Peyer's patch (tissue), 4 donors: ENCODE measurements around the gene KLHL17. TPM values are rescaled to one million over a fixed set of nuclear protein-coding genes. Genes with fewer than 3 reads are reported as not detected.
"Not testable (repeated sequence)": the region's sequence is repeated elsewhere in the genome, so short reads cannot be mapped to it uniquely, and the experiment has no call there.

ENCODE experiments used
- DNase-seq, 3 donors: peaks; one replicate each; pipeline ENCODE4 v3.0.0-alpha.2; 2017 to 2019
- H3K27ac ChIP-seq, 4 donors: fragments of 200-600 bp; sonication (generic); one replicate each; pipeline ENCODE4 v1.5.1; 2016 to 2019
- H3K27me3 ChIP-seq, 2 donors: fragments of 200-600 bp; sonication (generic); one replicate each; pipeline ENCODE4 v1.5.1; 2019
- H3K36me3 ChIP-seq, 3 donors: fragments of 200-600 bp; sonication (generic); one replicate each; pipeline ENCODE4 v1.5.1; 2016 to 2019
- H3K4me1 ChIP-seq, 4 donors: fragments of 200-600 bp; sonication (generic); one replicate each; pipeline ENCODE4 v1.5.1; 2016 to 2019
- H3K4me3 ChIP-seq, 4 donors: fragments of 200-600 bp; sonication (generic); 1 replicate in 3 of 4; 2 replicates in 1 of 4; pipeline ENCODE4 v1.5.1; 2016 to 2019; ENCODE audit warnings: mild to moderate bottlenecking in 1 of 4
- H3K9me3 ChIP-seq, 4 donors: fragments of 200-600 bp; sonication (generic); one replicate each; pipeline ENCODE4 v1.5.1; 2016 to 2019; ENCODE audit warnings: mild to moderate bottlenecking in 1 of 4
- POLR2A ChIP-seq, 2 donors: fragments of 450-650 bp; IDR thresholded peaks; one replicate each; pipeline ENCODE4 v1.5.1; 2017; ENCODE audit warnings: antibody characterized with exemption in 2 of 2, mild to moderate bottlenecking in 2 of 2, moderate library complexity in 2 of 2
- total RNA-seq, 4 donors: library from RNA; depleted of rRNA; stranded (reverse); fragments of >200 nt; gene quantifications; one replicate each; pipeline ENCODE4 v1.1.0, GENCODE V29; 2016
- TF ChIP-seq, protein P1 (sequence below), 6 experiments: fragments of 450-650 bp in 4 of 6; fragments of 200-600 bp in 2 of 6; sonication (generic) in 1 of 6; IDR thresholded peaks; one replicate each; pipeline ENCODE4 v1.5.1; 2017 to 2019; ENCODE audit warnings: antibody characterized with exemption in 6 of 6, mild to moderate bottlenecking in 3 of 6, moderate library complexity in 1 of 6

Gene KLHL17
- total RNA-seq, 4 donors from 2014 or later: 14.9 to 17.0 (median 15.8) TPM

DNA sequence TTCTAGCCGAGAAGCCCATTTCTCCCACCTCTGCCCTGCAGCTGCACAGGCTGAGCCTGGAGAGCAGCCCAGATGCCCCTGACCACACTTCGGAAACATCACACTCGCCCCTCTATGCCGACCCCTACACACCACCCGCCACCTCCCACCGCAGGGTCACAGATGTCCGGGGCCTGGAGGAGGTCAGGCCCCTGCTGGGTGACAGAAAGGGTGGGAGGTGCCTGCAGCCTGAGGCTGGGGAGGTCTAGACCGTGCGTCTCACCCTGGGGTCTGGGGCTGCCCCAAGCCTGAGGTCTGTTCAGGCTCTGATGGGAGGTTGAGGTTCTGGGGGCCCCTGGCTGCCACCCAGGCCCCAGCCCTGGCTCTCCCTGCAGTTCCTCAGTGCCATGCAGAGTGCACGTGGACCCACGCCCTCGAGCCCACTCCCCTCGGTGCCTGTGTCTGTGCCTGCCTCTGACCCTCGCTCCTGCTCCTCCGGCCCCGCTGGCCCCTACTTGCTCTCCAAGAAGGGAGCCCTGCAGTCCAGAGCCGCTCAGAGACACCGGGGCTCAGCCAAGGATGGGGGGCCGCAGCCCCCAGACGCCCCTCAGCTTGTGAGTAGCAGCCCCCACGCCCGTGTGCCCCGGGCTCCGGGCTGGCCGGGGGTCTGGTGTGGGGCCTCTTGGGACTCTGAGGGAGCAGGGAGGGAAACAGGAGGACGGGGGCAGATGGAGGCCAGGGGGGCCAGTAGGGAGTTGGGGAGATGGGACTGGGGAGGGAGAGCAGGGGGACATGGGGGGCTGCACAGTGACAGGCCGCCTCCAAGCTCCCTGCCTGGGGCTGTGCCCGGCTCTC is 13.3 kb downstream of the KLHL17 start:
- Histone ChIP-seq H3K27ac (no peak overlapping the region), H3K4me3 (no peak overlapping the region), H3K4me1 (peaks cover 0 to 9% (median 4%) of the 10 kb centered on the region in 4 donors), H3K9me3 (no peaks in the 10 kb centered on the region), H3K36me3 (no peaks in the 10 kb centered on the region), H3K27me3 (peaks cover 0 to 16% of the 10 kb centered on the region in 2 donors)
- DNase-seq: no peak
- no peak for TF ChIP-seq POLR2A (IDR thresholded peaks at IDR 0.05)
- TF ChIP-seq, protein P1, sequence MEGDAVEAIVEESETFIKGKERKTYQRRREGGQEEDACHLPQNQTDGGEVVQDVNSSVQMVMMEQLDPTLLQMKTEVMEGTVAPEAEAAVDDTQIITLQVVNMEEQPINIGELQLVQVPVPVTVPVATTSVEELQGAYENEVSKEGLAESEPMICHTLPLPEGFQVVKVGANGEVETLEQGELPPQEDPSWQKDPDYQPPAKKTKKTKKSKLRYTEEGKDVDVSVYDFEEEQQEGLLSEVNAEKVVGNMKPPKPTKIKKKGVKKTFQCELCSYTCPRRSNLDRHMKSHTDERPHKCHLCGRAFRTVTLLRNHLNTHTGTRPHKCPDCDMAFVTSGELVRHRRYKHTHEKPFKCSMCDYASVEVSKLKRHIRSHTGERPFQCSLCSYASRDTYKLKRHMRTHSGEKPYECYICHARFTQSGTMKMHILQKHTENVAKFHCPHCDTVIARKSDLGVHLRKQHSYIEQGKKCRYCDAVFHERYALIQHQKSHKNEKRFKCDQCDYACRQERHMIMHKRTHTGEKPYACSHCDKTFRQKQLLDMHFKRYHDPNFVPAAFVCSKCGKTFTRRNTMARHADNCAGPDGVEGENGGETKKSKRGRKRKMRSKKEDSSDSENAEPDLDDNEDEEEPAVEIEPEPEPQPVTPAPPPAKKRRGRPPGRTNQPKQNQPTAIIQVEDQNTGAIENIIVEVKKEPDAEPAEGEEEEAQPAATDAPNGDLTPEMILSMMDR (IDR thresholded peaks at IDR 0.05): no peak

DNA sequence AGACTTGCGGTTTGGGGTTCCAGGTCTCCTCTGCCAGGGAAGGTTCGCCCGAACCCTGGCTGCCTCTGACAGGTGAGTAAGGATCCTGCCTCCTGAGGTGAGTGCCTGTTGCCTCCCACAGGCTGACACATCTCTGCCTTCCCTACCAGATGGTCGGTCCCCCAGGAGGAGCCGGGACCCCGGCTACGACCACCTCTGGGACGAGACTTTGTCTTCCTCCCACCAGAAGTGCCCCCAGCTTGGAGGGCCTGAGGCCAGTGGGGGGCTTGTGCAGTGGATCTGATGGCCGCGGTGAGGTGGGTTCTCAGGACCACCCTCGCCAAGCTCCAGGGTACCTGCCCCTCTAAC is 13.9 kb downstream of the KLHL17 start:
- Histone ChIP-seq H3K4me3 (no peak overlapping the region), H3K4me1 (peaks cover 0 to 9% (median 4%) of the 10 kb centered on the region in 4 donors), H3K27ac (no peak overlapping the region), H3K36me3 (no peaks in the 10 kb centered on the region), H3K27me3 (peaks cover 0 to 16% of the 10 kb centered on the region in 2 donors), H3K9me3 (no peaks in the 10 kb centered on the region)
- no peak for DNase-seq
- TF ChIP-seq, protein P1 (IDR thresholded peaks at IDR 0.05): no peak
- no peak for TF ChIP-seq POLR2A (IDR thresholded peaks at IDR 0.05)

DNA sequence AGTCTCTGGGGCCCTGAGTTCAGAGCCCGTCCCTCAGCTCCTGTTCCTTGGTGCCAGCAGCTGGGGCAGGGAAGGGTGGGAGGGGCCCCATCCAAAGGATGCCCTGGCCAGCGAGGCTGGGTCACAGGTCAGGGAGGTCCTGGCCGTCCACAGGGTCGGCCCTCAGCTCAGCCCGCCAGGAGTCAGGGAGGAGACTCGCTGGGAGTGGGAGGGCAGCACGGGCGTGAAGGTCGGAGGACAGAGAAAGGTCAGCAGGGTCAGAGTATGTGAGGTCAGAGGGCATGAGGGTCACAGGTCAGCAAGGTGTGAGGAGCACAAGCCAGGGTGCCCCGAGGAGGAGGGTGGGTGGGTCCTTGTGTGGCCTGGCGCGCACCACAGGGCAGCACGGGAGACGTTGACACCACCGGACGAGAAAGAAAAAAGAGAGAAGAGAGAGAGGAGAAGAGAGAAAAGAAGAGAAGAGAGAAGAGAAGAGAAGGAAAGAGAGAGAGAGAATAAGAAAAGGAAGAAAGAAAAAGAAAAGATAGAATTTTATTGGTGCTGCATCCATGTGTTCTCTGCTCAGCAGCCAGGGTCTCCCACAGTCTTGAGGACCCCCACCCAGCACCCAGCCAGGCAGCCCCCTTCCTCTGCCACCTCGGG is 14.4 kb downstream of the KLHL17 start:
- Histone ChIP-seq H3K9me3 (no peaks in the 10 kb centered on the region), H3K4me1 (peaks cover 0 to 9% (median 4%) of the 10 kb centered on the region in 4 donors), H3K36me3 (no peaks in the 10 kb centered on the region), H3K27me3 (peaks cover 0 to 16% of the 10 kb centered on the region in 2 donors), H3K4me3 (no peak overlapping the region), H3K27ac (no peak overlapping the region)
- no peak for DNase-seq
- TF ChIP-seq, protein P1 (IDR thresholded peaks at IDR 0.05): no peak
- no peak for TF ChIP-seq POLR2A (IDR thresholded peaks at IDR 0.05)

DNA sequence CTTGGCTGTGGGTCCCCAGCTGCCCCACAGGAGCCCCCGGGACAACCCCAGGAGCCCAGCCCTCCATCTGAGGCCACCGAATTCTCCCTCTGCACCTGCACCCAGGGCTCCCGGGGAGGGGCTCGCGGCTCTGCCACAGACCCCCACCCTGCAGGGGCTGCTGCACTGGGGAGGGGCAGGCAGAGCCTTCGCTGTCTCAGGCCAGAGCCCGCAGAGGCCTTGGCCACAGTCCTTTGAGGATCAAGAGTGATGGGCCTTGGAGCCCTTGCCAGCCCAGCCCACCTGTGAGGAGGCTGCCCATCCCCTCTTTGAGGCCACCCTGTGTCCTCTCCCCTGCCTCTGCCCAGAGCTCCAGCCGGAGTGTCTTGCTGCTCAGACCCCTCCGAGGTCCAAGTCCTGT is 15.0 kb downstream of the KLHL17 start:
- no peak for TF ChIP-seq POLR2A (IDR thresholded peaks at IDR 0.05)
- TF ChIP-seq, protein P1 (IDR thresholded peaks at IDR 0.05): no peak
- no peaks in the 10 kb centered on the region for H3K9me3 ChIP-seq
- peaks cover 0 to 9% (median 4%) of the 10 kb centered on the region in 4 donors for H3K4me1 ChIP-seq
- H3K27me3 ChIP-seq: peaks cover 0 to 16% of the 10 kb centered on the region in 2 donors
- H3K36me3 ChIP-seq: no peaks in the 10 kb centered on the region
- no peak for DNase-seq
- H3K27ac ChIP-seq: no peak overlapping the region
- no peak overlapping the region for H3K4me3 ChIP-seq

DNA sequence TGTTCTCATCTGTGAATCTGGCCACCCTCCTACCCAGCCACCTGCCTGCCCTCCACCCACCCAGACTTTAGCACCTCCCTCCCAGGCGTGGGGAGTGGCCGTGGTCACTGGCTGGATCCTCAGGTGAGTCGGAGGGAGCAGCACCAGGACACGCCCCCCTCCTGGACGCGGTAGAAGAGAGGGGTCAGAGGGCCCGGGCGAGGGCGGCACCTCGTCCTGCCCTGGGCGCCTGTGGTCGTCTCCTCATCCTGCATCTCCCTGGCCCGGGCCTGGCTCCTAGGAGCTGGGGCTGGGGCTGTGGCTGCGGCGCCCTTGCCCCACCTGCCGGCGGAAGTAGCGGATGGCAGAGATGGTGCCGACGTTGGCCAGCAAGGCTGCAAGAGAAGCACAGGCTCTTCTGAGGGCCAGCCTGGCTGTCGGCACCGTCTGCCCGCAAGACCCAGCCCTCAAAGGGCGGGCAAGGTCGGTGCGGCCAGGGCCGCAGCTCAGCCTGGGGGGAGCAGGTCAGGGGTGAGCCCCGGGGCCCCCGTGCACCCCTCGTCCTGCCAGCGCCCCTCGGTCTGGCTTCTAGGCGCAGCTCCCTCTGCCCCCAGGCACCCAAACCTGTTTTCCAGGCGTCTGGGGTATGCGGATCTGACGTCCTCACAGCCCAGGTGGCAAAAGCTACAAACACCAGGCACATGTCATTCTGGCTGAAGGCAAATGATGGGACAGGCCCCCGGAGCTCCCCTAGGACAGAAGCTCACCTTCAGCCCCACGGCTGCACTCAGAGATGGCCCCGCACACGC is 15.7 kb downstream of the KLHL17 start:
- Histone ChIP-seq H3K9me3 (no peaks in the 10 kb centered on the region), H3K27me3 (peaks cover 0 to 10% of the 10 kb centered on the region in 2 donors), H3K27ac (no peak overlapping the region), H3K4me3 (peak overlapping the region in 3 of 4 donors; percentile 32 to 38 (median 37)), H3K4me1 (peaks cover 0 to 9% (median 4%) of the 10 kb centered on the region in 4 donors), H3K36me3 (no peaks in the 10 kb centered on the region)
- TF ChIP-seq, protein P1 (IDR thresholded peaks at IDR 0.05): peak; percentile 26 to 80 (median 65)
- no peak for TF ChIP-seq POLR2A (IDR thresholded peaks at IDR 0.05)
- peak in 2 of 3 donors; percentile 72 to 85 for DNase-seq

DNA sequence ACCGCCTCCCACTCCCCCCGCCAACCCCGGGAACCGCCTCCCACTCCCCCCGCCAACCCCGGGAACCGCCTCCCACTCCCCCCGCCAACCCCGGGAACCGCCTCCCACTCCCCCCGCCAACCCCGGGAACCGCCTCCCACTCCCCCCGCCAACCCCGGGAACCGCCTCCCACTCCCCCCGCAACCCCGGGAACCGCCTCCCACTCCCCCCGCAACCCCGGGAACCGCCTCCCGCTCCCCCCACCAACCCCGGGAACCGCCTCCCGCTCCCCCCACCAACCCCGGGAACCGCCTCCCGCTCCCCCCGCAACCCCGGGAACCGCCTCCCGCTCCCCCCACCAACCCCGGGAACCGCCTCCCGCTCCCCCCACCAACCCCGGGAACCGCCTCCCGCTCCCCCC is 16.4 kb downstream of the KLHL17 start:
- not testable (repeated sequence) for H3K27ac ChIP-seq, DNase-seq, H3K9me3 ChIP-seq, H3K27me3 ChIP-seq, H3K36me3 ChIP-seq, H3K4me1 ChIP-seq, H3K4me3 ChIP-seq
